HG03045 (cell line): ENCODE measurements around the gene ADAMTS16.

Source experiments
- ATAC-seq: cut with Tn5 transposase; IDR thresholded peaks from one replicate; pipeline ENCODE4 v1.9.1; 2021; ENCODE audit warnings: mild to moderate bottlenecking, moderate library complexity; ENCODE audit not compliant: unreplicated experiment

The ADAMTS16 gene

DNA sequence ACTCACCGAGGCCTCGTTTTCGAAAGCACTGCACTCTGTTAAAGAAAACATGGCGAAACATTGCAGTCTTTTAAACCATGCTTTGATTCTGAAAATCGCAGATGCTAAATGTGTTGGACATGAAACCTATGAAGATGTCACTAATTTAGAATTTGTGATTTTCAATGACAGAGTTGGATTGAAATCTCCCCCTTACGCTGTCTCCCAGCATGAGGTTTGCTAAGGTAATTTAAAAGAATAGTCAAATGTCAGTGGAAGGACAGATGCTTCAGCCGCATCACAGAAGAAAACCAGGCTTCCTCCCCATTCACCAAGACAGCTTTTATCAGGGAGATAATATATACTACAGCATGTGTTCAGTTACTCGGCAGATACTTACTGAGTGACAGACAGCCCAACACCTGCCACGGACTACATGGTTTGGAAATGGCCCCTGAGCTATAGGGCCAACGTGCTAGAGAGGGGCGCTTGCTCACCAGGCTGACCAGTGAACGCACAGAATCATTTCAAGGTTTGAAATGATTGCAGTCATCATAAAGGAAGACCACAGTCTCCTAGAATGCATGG lies 136.9 kb downstream of the ADAMTS16 start:
- ATAC-seq = no peak

DNA sequence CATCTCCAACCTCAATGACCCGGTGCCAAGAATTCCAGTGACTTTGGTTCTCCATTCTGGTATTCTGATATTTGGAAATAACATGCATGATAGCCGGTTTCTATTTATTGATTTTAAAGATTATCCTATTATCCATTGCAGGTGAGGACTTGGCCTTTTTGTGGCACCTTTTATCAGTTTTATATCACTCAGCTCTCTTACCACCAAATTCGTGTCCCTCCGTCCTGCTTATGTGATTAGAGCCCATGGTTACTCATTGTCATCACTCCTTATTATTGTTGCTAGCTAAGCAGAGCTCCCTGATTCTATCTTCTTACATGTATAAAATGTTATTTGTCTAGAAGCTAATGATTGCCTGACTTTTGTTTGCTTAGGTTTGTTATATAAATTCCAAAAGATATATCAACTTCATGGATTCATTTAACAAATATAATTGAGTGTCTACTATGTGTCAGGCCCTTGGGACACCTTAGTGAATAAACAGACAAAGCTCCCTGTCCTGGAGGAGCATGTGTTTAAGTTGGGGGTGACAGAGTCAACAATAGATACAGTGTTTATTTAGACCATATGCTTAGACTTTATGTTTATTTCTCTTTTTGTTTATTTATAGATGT lies 138.2 kb downstream of the ADAMTS16 start:
- no peak for ATAC-seq

DNA sequence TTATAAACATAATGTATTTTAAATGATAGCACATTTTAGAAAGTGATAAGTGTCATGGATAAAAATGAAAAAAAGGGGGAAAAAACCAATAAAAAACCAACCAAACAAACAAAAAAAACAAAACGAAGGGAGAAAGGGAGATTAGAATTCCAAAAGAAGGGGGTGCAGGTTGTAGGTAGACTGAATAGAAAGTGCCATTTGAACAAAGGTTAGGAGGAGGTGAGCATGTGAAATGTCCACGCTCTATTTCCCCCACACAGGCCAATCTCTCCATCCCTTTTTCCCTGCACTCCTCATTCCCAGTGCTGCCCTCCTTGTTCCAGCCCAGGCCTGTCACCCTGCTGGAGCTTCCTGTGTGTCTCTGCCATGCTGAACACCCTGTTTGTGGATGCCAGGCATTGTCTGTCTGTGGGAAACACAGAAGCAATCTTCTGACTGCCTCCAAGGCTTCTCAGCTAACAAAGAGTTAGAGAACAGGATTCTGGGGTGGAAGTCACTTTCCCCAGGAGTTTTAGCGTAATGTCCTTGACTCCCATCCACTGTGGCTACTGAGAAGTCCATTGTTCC lies 138.8 kb downstream of the ADAMTS16 start:
- no peak for ATAC-seq

DNA sequence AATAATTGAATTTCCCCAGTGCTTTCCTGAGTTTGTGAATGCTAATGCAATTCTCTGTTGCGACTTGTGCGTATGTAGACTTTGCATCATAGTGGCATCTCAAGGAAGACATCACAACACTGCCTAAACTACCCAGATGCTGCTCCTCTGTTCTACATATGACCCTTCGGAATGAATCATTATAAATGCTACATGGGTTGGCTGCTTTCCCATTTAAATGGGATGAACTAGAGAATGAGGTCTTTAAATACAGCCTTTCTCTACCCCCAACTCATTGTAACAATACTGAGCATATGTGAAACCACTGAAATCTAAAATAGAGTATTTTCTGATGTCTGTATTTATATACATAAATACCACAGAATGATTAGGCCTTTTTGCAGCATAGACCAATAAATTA lies 145.8 kb downstream of the ADAMTS16 start:
- no peak for ATAC-seq

DNA sequence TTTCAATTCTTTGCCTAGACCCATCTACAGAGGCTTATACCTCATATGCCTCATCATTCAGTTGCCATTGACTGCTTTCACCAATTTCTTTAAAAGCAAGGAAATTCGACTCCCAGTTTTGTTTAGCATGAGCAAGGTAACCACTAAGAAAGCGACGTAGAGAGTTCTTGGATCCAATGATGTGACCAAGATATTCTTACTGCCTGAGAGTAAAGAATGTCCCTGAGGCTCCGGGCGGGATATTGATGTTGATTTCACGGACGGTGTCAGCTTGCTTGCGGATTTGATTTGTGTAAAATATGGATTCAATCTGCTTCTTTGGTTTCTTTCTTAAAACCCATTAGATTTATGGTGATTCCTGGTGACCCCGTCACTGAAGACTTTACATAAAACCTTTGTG lies 147.3 kb downstream of the ADAMTS16 start:
- no peak for ATAC-seq

DNA sequence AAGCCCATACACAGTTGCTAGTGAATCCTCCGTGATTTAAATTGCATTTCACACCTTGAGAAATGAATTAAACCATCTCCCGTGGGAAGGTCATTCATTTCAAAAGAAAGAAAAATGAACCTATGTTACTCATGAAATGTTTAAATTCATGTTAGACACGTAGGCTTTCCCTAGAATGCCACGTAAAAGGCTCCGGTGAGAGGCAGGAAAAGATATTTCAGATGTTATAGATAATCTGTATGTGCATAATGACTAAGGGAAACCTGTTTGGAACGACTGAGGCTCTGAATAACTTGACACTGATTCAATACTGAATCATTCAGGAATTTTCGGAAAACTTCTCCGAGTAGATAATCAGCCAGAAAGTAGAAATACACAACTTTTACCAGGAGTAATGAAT lies 148.1 kb downstream of the ADAMTS16 start:
- ATAC-seq = no peak

DNA sequence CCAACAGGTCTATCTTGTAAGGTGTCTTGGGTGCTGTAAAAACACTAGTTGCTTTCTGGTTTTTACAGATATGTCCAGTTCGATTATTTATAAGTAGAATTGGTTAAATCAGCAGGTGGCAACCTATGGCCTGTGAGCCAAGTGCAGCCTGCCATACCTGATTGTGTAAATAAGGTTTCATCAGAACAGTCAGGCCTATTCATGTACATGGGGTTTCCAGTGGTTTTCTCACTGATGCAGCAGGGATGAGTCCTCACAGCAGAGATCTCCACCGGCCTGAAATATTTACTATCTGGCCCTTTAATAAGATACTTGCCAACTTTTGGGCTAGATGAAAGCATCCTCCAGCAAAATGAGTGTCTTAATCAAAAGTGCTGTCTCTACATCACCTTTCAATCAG lies 149.4 kb downstream of the ADAMTS16 start:
- ATAC-seq = no peak

DNA sequence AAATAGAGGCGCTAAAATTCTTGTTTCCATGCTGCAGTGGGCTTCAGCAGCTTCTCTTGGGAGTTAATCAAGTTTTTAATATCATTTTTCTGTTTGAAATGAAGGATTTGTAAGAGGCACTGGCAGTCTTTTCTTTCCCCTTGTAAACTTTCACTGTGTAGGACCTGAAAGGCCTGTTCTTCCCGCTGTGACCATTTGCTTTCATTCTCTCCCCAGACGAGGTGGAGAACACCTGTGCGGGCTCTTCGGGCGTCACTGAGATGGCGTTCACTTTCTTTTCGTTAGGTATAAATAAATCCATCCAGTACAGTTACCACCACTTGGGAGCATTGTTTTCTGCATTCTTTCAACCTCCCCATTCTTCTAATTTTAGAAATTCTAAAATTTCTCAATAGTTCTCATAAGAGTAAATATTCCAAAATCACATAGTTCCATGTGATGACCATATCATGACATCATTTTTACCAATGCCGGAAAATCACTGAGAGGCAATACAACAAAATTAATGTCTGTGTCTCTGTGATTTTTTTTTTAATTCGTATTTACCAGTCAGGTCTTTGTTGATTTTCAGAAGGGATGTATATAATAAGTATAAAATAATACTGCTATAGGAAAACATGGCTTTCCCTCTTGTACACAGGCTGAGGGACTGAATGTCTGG lies 150.7 kb downstream of the ADAMTS16 start:
- no peak for ATAC-seq

DNA sequence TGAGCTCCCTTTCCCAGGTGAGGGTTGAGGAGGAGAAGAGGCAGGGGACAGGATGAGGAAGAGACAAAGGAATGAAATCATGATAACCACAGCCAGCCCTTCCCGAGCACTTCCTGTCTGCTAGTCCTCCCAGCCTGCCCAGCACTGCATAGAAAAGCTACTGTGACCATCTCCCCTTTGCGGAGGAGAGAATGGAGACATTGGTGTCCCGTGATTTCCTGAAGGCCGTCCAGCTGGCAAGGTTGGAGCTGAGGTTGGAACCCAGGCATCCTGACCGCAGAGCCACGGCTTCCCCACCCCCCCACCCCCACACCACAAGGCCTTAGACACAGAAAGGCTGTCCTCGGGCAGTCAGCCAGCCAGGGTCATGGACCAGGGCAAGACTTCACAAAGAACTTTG lies 151.2 kb downstream of the ADAMTS16 start:
- no peak for ATAC-seq

DNA sequence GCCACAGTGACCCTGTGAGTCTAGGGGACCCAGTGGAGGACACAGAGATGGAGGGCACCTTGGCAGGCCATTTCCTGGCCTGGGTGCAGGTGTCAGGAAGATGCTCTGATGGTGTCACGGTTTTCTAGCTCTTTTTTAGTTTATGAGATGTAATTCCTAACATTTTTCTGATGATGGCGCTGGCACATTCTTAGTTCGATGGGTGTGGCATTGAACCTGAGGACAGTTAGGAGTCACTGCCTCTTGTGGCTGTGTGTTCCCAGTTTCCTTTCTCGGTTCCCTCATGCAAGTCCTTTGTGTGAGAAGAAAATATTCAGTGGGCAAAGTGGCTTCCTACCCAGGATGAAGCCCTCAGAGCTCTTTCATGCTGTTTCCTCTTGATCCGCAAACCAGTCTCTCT lies 152.9 kb downstream of the ADAMTS16 start:
- no peak for ATAC-seq

DNA sequence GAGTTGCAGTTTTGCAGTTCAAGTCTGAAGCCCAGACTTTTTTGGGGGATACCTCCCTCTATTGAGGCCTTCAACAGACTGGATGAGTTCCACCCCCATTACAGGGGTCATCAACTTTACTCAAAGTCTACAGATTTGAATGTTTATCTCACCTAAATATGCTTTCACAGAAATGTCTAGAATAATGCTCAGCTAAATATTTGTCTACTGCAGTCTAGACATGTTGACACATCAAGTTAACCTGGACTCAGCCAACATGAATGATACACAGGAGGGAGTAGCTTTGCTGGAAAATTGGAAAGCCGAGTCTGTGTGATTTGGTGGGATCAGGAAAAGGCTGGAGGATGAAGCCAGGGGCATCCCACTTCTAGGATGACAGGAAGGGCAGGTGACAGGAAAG lies 154.3 kb downstream of the ADAMTS16 start:
- ATAC-seq = no peak

DNA sequence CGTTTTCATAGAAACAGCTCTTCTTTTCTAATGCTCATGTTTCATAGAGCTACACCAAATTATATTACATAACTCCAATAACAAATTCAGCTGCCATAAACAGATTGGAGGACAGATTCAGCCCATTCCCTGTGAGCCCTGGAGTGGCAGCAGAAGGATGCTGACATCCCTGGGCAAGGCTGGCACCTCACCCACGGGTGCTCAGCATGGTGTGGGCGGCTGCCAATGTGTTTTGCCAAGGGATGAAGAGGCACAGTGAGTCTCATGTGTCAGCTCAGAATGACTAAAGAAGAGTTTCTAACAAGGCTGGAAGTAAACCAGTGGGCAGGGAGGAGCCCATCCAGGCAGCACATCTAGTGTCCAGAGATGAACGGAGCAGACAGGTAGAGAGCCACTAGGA lies 155.2 kb downstream of the ADAMTS16 start:
- ATAC-seq = no peak

DNA sequence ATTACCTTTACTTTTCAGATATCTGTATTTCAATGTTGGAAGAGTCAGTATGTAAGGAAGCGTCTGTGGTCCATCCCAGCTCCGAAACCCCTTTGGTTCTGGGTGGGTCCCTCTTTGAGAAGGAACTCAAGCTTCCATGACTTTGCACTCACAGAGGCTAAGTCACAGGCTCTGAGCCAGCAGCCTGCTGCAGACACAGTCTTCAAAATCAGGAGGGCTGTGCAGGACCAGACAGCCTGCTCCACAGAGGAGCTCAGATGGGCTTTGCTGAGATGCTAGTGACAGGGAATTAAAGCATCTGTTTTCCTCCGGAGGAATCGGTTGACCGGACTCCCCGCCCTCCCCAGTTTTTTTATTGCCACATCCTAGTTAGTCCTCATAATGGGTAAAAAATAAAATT lies 155.9 kb downstream of the ADAMTS16 start:
- ATAC-seq = no peak

DNA sequence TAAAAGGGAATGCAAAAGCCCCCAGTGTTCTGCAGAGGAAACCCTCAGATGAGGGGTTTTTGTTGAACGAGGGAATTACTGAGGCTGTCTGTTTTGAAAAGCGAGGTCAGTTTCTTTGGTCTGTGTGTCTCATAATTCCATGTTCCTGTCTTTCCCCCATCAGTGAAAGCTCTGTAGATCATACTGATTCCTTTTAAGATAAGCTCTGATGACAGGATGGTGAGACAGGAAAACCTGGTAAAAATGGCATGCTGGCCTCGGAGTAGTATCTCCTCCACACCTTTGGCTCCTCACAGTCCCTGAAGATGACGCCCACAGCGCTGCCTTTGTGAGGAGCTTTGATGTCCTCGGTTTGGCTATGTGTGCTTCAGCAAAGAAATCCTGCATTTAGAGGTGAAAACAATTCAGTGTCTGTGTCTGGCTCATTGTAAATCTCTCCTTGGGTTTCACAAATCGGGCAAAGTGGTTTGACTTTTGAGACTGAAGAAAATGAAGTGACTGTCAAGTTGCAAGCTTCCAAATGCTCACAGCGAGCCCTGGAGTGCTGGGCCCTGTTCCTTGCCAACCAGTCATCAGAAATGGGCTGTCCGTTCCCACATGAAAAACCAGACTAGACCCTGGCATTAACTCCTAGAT lies 157.4 kb downstream of the ADAMTS16 start:
- ATAC-seq = no peak

DNA sequence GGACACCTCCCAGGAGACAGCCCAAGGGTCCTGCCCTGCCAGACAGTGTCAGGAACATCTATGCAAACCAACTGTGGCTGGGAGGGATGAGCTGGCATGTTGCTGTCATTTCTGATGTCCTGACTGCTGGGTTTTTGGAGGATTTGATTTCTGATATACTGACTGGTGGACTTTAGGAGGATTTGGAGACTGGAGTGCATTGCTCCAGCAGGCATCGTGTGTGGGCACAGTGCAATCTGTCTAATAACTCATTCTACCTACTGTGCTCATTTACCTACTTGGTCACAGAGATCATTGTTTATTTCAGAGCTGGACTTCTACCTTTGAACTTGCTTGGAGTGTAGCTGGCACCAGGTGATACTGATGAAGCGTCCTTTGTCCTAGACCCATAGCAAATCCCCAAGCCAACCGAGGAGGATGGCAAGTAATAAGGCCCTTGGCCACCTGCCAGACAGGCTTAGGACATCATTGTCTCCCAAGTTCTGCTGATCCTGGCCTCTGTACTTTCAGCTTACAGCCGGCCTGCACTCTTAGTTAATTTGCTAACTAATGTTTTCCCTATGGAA lies 158.0 kb downstream of the ADAMTS16 start:
- ATAC-seq = no peak

DNA sequence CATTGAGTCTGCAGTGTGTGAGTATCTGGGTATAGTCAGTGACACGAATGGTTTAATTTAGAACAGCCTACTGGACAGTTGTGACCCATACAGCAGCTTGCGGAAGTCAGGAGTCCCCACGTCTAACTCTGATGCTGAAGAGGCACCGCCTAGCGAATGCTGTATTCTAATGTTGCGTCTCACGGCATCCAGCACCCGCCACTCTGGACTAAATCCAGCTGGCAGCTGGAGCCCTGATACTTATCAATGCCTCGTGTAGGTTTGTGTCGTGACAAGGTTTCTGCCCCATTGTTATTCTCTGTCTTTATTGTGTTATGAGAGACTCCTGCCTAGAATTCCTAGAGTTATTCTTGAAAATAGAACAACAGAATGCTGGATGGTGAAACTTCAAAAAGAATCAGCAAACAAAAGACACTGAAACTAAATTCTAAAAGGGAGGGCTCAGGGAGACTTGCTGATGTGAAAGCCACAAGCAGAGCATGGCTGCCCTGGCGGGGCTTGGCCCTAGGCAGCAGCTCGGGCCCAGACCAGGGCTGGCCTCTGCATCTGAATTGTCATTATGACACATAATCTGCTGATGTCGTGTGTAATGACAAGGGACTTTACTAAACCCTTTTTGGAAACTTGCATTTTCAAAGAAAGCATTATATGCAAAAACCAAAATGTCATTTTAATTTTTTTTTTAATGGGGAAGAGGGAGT lies 158.9 kb downstream of the ADAMTS16 start:
- ATAC-seq = no peak

DNA sequence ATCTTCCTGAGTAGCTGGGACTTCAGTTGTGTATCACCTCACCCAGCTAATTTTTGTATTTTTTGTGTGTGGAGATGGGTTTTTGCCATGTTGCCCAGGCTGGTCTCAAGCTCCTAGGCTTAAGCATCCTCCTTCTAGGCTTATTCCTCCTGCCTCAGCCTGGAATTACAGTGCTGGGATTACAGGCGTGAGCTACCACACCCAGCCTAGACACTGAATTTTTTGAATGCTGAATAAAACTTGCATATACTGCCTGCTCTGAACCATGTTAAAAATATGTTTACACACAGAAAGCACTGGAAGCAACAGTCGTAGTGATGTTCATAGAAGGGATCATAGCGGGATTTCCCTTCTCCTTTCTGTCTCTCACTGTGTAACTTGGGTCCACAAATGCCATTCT lies 161.0 kb downstream of the ADAMTS16 start:
- no peak for ATAC-seq

DNA sequence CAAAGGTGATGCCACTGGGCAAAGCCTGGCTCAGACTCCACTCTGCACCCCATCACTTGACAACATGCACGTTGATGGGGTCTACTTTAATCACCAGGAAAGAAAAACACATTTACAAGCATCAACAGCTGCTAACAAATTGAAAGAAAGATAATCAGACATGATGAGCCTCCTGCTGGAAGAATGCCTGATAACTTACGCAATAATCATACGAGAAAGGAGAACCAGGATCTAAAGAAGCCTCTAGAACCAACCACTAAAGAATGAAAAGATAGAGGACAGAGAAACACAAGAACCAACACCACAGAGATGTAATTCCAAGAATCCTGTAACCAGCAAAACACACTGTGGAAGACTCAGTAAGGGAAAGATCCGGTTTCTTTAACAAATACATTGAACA lies 162.1 kb downstream of the ADAMTS16 start:
- no peak for ATAC-seq

DNA sequence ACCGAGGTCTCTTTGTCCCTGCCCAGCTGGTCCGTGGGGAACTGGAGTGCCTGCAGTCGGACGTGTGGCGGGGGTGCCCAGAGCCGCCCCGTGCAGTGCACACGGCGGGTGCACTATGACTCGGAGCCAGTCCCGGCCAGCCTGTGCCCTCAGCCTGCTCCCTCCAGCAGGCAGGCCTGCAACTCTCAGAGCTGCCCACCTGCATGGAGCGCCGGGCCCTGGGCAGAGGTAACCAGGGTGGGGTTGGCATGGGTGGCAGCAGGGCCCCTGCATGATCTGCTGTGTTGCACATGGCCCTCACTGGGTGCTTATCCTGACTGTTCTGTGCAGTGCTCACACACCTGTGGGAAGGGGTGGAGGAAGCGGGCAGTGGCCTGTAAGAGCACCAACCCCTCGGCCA lies 163.1 kb downstream of the ADAMTS16 start:
- ATAC-seq = no peak

DNA sequence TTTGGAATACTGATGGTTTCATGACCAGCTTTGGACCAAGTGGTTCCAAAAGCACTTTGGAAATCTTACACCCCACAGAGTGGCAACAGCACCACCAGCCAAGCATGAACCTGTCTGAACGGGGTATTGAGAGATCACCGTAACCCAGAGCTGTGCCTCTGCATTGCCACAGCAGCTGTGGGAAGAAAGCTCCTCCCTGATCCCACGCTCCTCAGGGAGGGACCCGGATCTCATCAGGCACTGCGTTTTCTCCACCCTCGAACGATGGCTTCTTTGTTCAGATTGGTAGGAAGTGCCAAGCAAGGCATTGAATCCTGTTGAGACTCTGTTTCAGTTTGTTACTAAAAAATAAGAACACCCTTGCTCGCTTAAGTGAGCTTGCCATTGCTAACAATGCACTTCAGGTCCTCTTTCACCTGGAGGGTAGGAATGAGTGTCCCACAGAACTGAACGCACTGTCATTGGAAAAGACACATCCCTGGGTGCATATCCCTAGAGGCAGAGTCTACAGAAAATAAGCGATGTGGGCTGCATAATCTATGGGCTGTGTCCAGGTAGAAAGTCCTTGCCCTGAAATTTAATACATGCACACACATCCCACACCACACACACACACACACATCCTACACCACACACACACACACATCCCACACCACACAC lies 164.4 kb downstream of the ADAMTS16 start:
- ATAC-seq = no peak
